ENCODE results near the gene C9orf78. TPM values are rescaled to one million over a fixed set of nuclear protein-coding genes. Genes with fewer than 3 reads are reported as not detected.

C9orf78 gene
- total and polyA plus RNA-seq, 9 of the 15 experiments (the other 6 are each of a cell fraction or from before 2014, with no cell fraction given), result 94.6 to 266 (median 202) TPM

DNA sequence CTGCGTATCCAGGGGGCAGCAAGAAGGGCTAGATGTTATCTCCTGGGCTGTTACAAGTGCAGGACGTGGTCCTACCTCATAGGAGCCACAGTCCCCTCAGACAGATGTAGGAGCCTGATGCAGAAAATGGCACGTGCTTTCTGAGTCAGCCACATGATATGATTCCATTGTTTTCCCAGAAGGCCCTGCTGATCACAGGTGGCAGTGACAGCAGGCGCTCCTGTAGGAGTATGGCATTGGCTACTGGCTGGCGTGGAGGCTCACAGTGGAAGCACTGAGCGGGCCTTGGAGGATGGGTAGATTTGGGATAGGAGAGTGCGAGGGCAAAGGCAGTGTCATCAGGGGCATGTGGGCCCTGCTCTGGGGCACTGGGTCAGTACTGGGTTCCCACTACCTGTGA is 22.1 kb upstream of the C9orf78 start (continued):
- TF ChIP-seq CREB1 (IDR thresholded peaks at IDR 0.05), result no peak
- TF ChIP-seq CREB1 (CRISPR knock-in tag; IDR thresholded peaks at IDR 0.05), result 0 out of 2 replicates have a peak, but pooled peaks have one; percentile 10
- TF ChIP-seq MYC (IDR thresholded peaks at IDR 0.05; ENCODE audit: low read depth, low read length), result peak; percentile 73; the same call in 1 of the 2 replicates
- peak; percentile 37; the same call in 1 of the 2 replicates for TF ChIP-seq MYC (CRISPR knock-in tag; IDR thresholded peaks at IDR 0.05; ENCODE audit: borderline replicate concordance, low read depth)

DNA sequence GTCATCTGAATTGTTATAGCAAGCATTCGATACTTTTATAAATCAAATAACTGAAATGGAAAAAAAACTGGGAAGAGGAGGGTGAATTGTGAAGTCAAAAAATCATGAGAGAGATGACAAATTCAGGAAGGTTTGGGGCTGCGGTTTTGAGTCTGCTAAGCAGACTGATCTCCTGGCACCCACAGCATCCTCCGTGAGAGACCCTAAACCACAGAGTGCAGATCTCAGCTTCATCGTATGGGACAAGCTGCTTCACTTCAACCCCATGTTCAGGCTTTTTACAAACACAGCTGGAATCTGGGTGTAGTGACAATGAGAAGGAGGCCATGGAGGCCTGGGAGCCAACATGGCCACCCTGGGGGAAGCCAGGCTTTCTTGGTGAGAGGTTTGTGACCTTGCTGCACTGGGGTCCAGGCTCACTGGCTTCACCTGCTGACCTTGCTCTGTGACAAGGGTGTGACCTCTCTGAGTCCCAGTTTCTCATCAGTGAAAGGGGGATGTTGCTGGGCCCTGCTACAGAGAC is 19.6 kb upstream of the C9orf78 start:
- ChIA-PET CTCF (ENCODE audit: low intra/inter-chr PET ratio) (no interaction called here), POLR2A (interaction anchor here (0.8 kb wide), 1 partner anchor 9 kb away, joined by 3 read pairs; no protein-coding TSS in a partner anchor)
- no peak overlapping the region for H3K4me2 ChIP-seq (ENCODE audit: insufficient read depth, low read length)
- H3K27ac ChIP-seq (ENCODE audit: extremely low read depth, low read depth, low read length), result no peak overlapping the region
- no peak for FAIRE-seq
- WGBS (ENCODE audit: insufficient coverage, low coverage, missing lambda C conversion rate), result 93% methylated on average over 4 of the region's 4 CpGs
- peaks cover 94% of the 10 kb centered on the region for H3K36me3 ChIP-seq (ENCODE audit: control insufficient read depth, insufficient read depth, low read length)
- H2AFZ ChIP-seq (ENCODE audit: low read depth, low read length), result no peak overlapping the region
- intact Hi-C loops (cut with micrococcal nuclease) (no loop called here), in situ Hi-C loops (cut with MboI) (no loop called here)
- H3K9ac ChIP-seq (ENCODE audit: insufficient read depth in 1 of 2, low read depth in 2 of 2, low read length in 2 of 2), result peak overlapping the region in 1 of 2 experiments; percentile 40; a peak in 1 of 4 replicates
- no peak overlapping the region for H3K4me3 ChIP-seq
- H4K20me1 ChIP-seq (replicated peaks; ENCODE audit: control insufficient read depth, insufficient read depth, low read length), result no peaks in the 10 kb centered on the region
- BruUV-seq (replicated peaks), result no TSS peak
- H3K79me2 ChIP-seq (ENCODE audit: control insufficient read depth, insufficient read depth, low read length), result peaks cover 28% of the 10 kb centered on the region
- H3K9me3 ChIP-seq (replicated peaks; ENCODE audit: control insufficient read depth, insufficient read depth, low read depth, low read length), result no peaks in the 10 kb centered on the region
- H3K4me1 ChIP-seq (replicated peaks in 1 of 2; ENCODE audit: control insufficient read depth in 2 of 2, insufficient read depth in 2 of 2, low read length in 2 of 2), result peaks cover 27 to 29% of the 10 kb centered on the region in 2 experiments; a peak in 4 of 5 replicates
- ATAC-seq, result no peak
- no peak for DNase-seq (ENCODE audit: extremely low read depth in 1 of 4, low spot score in 3 of 4)
- no peaks in the 10 kb centered on the region for H3K9me1 ChIP-seq (ENCODE audit: control insufficient read depth, insufficient read depth, low read length)
- no peaks in the 10 kb centered on the region for H3K27me3 ChIP-seq (ENCODE audit: control insufficient read depth in 2 of 2, insufficient read depth in 2 of 2, low read length in 2 of 2)
- TF ChIP-seq, protein P1, sequence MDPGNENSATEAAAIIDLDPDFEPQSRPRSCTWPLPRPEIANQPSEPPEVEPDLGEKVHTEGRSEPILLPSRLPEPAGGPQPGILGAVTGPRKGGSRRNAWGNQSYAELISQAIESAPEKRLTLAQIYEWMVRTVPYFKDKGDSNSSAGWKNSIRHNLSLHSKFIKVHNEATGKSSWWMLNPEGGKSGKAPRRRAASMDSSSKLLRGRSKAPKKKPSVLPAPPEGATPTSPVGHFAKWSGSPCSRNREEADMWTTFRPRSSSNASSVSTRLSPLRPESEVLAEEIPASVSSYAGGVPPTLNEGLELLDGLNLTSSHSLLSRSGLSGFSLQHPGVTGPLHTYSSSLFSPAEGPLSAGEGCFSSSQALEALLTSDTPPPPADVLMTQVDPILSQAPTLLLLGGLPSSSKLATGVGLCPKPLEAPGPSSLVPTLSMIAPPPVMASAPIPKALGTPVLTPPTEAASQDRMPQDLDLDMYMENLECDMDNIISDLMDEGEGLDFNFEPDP (CRISPR knock-in tag; IDR thresholded peaks at IDR 0.05), result no peak
- TF ChIP-seq POLR2G (IDR thresholded peaks at IDR 0.05; ENCODE audit: low read depth, low read length), result no peak
- no peak for TF ChIP-seq ZNF696 (CRISPR knock-in tag; conservative IDR thresholded peaks at IDR 0.05)
- no peak for TF ChIP-seq NFE2L1 (tag; IDR thresholded peaks at IDR 0.05; ENCODE audit: borderline replicate concordance, low read depth)
- no peak for TF ChIP-seq FOXK1 (CRISPR knock-in tag; IDR thresholded peaks at IDR 0.05; ENCODE audit: borderline replicate concordance)
- TF ChIP-seq BACH1 (tag; IDR thresholded peaks at IDR 0.05), result no peak
- TF ChIP-seq SMARCB1 (IDR thresholded peaks at IDR 0.05; ENCODE audit: insufficient read length, low read depth), result no peak
- no peak for TF ChIP-seq EZH2 (IDR thresholded peaks at IDR 0.05; ENCODE audit: borderline replicate concordance, low read depth, low read length)
- TF ChIP-seq, protein P2, sequence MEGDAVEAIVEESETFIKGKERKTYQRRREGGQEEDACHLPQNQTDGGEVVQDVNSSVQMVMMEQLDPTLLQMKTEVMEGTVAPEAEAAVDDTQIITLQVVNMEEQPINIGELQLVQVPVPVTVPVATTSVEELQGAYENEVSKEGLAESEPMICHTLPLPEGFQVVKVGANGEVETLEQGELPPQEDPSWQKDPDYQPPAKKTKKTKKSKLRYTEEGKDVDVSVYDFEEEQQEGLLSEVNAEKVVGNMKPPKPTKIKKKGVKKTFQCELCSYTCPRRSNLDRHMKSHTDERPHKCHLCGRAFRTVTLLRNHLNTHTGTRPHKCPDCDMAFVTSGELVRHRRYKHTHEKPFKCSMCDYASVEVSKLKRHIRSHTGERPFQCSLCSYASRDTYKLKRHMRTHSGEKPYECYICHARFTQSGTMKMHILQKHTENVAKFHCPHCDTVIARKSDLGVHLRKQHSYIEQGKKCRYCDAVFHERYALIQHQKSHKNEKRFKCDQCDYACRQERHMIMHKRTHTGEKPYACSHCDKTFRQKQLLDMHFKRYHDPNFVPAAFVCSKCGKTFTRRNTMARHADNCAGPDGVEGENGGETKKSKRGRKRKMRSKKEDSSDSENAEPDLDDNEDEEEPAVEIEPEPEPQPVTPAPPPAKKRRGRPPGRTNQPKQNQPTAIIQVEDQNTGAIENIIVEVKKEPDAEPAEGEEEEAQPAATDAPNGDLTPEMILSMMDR (IDR thresholded peaks at IDR 0.05 in 2 of 3, conservative IDR thresholded peaks at IDR 0.05 in 1 of 3; ENCODE audit: insufficient read depth in 2 of 3, low read depth in 1 of 3, low read length in 3 of 3), result no peak
- TF ChIP-seq RBM15 (IDR thresholded peaks at IDR 0.05; ENCODE audit: insufficient read depth, low read length), result no peak
- no peak for TF ChIP-seq ZC3H11A (IDR thresholded peaks at IDR 0.05; ENCODE audit: low read depth, low read length)
- no peak for TF ChIP-seq ZEB2 (IDR thresholded peaks at IDR 0.05)
